IPS-NIHi11 (cell line): ENCODE data around the gene CCDC146.

ENCODE experiments used
- DNase-seq: peaks from one replicate; pipeline ENCODE4 v3.0.0; 2012; ENCODE audit warnings: mixed read lengths, low spot score

CCDC146 gene

DNA sequence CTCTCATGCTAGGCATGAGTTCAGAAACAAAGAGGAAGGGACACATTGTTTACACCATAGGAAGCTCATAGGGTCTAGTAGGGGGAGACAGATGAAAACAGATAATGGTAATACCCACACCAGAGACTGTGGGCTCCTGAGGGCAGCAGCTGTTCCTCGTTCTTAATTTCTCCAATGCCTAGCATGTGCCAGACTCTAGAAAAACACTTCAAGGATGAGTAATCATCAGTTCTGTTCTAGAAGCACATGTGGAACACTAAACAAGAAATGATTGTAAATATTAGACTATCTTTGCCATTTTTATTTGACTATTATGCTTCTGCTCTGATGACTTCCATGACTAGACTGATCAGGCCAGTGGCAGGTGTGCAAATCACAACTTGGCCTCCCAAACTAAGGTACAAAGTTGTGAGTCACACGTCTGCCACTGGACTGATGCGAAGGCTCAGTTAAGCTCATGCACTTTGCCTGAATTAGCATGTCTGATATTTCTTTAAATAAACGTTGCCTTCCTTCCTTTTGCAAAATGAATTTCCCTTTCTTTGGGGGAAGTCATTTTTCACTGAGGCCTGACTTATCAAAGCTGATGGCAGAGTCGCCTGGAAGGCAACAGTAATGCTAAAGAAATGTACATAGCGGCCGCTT, 166.4 kb downstream of the CCDC146 start:
- DNase-seq: no peak

DNA sequence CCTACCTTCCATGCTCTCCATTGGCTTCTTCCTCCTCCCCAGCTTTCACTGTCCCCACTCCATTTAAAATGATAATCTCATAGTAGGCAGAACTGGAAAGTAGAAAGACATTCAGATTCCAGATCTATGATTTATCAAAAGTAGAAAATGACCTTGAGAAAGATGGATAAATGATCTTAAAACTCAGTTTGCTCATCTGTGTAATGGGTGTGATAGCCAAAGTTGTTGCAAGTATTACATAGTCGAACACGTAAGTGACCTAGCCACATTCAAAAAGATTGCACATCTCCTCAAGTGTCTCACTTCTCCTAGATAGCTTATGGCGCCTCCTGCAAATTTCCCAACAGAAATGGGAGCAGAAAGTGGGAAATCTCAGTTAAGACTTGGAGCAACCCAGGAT, 167.0 kb downstream of the CCDC146 start:
- DNase-seq: no peak

DNA sequence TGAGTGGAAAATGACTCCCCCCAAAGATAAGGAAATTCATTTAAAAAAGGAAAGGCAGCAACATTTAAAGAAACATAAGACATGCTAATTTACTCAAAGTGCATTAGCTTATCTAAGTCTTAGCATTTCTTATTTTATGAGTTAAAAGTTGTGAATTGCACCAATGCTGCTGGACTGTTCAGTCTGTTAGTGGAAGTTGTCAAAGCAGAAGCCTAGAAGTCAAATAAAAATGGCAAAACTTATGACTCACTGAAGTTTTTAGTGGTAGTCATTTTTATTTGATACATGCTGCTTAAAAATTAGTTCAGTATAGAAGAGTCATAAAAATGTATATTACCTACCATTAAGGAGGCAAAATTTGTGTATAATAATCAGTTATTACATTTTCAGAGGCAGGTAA, 168.0 kb downstream of the CCDC146 start:
- no peak for DNase-seq

GRCh38 chr7:77293046-77293445, 170.6 kb downstream of the CCDC146 start:
- DNase-seq: no peak

GRCh38 chr7:77295549-77295948, 173.1 kb downstream of the CCDC146 start:
- no peak for DNase-seq

DNA sequence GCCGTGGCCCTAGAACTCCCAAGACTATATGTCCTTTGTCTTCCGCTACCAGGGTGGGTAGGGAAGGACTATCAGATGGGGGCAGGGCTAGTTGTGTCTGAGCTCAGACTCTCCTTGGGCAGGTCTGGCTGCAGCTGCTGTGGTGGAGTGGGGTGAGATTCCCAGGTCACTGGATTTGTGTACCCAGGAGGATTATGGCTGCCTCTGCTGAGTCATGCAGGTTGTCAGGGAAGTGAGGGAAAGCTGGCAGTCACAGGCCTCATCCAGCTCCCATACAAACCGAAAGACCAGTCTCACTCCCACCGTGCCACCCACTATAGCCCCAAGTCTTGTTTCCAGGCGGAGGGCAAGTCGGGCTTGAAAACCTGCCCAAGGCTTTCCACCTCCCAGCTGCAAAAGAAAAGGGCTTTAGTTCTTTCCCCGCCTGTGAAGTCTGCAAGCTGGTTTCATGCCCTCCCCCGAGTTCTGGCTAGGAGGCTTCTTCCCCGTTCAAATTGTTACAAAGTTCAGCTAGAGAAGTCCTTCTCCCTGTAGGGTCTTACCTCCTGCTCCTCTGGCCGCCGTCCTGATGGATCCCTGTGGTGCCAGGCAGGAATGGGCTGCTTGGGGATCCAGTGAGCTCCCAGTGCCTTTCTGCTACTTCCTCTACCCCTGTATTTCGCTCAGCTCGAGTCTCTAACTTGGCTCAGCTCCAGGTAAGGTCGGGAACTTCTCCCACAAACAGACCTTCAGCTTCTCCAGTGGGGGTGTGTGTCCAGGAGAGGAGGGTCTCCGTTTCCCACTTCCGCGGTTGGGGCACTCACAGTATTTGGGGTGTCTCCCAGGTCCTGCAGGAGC, 184.0 kb downstream of the CCDC146 start:
- no peak for DNase-seq

GRCh38 chr7:77308792-77309191, 186.4 kb downstream of the CCDC146 start:
- no peak for DNase-seq

DNA sequence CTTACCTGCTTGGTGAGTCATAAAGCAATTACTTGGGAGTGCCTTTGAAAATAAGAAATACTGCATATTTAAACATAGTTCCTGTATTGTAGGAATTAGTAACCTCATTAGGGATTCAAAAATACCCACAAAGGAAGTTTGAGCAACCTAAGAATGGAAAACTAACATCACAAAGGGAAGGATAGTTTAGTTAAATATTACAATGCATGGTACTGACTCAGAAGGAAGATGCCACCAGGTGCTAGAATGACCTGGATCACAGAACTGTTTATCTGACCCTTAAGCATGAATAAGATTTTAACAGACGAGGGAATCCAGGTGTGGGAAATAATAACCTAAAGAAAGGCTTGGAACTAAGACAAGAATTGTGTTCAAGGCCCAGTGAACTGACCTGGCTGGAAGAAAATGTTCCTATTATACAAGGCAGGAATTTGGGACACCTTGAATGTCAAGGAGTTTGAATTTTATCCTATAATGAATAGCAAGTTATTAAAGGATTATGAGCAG, 187.4 kb downstream of the CCDC146 start:
- no peak for DNase-seq

GRCh38 chr7:77310982-77311381, 188.6 kb downstream of the CCDC146 start:
- no peak for DNase-seq

GRCh38 chr7:77313085-77313484, 190.7 kb downstream of the CCDC146 start:
- DNase-seq: no peak

- no peak for DNase-seq
Observed at GRCh38 chr7:77313876-77314480, 191.6 kb downstream of the CCDC146 start.

- DNase-seq: no peak
Observed at GRCh38 chr7:77315182-77315591, 192.8 kb downstream of the CCDC146 start.

DNA sequence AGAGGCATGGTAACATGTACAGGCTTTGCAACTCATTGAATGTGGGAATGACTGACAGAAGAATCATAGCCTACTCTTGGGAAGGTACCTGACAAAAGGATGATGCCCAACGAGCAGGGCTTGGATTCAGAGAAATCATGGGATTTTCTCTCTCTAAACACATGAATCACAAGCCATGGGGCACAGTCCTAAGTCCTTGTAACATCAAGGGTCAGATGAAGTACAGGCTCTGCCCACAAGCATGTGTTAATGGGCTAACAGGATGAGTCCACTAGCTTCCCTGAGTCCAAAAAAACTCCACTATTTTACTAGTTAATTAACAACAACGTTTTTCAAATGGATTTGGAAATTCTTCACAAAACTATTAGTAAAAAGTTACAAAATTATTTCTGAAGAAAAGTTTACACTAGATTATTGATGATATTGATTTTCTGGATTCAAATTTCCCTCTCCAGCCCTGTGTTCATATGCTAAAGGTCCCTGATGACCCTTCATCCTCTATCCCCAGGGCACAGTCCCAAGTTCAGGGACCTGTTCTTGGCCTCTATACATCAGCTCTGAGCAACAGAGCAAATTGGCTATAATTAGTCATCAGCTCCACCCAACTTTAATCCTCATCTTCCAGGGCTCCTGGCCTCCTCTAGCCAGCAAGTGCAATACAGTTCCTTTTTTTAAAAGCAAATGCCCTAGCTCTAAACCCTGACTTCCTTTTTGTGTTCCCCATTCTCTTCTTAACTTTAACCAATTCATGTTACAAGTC, 194.0 kb downstream of the CCDC146 start:
- no peak for DNase-seq

GRCh38 chr7:77318019-77318418, 195.6 kb downstream of the CCDC146 start:
- no peak for DNase-seq

DNA sequence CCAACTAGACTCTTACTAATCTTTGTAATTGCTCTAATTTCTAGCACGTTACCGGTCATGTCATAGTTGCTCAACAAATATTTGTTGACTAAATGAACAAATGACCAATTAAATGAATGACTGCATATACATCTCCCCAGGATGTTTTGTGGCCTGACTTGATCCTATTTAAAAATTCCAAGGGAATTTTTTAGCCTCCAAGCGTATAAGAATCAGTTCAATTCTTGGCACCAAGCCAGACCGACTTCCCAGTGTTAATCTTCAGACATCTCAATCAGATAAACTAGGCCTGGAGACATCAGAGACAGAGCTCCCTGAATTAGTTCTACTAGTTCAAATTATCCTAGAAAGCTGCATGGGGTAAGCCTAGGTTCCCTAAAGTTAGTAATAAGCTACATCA, 197.7 kb downstream of the CCDC146 start:
- no peak for DNase-seq

GRCh38 chr7:77320714-77321113, 198.3 kb downstream of the CCDC146 start:
- DNase-seq: no peak

GRCh38 chr7:77321300-77321699, 198.9 kb downstream of the CCDC146 start:
- DNase-seq: no peak

DNA sequence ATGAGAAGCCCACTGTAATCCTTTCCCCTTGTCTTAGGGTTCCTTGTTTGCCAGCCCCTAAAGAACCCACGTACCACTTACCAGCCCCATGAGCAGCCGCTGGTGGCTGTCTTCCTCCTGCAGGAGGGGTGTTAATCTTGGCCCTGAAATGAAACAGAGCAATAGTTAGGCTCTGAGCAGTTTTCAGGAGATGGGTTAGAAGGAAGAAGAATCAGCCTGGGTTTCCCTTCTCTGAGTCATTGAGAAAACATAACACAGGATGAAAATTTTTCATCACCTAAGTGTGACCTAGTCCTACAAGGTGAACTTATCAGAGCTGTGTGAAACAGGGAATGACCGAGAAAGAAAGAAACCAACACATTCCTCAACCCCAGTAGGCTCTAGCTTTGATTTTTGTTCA, 203.7 kb downstream of the CCDC146 start:
- no peak for DNase-seq

DNA sequence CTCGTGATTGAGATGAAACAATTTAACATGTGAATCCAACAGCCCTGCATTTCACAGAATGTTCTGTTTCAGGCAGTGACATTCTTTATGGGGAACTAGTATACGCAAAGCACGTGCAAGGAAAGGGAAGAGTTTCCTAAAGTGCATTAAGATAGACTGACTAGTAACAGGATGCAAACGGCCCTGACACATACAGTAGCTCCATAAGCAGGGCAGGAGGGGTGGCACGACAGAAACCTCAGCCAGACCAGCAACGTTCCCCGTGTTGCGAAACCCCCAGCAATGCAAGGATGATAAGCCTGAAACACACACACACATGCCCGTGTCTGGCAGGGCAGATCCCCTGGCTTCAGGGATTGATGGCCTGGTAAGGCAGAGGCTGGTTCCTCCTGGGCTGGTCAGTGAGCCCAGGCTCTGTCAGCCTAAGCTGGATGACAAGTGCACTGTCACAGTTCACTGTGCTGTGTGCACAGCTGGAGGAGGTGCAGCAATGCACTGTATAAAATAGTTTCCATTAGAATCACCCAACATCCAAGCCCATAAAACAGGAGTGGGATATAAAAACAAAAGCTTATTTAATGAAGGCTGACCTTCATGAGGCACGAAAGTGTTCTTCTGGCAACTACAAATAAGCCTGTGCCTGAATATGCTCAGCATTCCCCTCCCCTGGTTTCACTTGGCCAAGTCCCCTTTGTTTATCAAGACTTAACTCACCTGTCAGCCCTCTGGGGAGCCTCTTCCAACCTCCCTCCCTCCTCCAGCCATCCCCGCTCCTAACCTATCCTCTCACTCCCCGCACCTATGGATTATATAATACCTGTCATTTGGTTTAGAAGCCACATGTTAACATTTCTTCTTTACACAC, 204.9 kb downstream of the CCDC146 start:
- DNase-seq: no peak

DNA sequence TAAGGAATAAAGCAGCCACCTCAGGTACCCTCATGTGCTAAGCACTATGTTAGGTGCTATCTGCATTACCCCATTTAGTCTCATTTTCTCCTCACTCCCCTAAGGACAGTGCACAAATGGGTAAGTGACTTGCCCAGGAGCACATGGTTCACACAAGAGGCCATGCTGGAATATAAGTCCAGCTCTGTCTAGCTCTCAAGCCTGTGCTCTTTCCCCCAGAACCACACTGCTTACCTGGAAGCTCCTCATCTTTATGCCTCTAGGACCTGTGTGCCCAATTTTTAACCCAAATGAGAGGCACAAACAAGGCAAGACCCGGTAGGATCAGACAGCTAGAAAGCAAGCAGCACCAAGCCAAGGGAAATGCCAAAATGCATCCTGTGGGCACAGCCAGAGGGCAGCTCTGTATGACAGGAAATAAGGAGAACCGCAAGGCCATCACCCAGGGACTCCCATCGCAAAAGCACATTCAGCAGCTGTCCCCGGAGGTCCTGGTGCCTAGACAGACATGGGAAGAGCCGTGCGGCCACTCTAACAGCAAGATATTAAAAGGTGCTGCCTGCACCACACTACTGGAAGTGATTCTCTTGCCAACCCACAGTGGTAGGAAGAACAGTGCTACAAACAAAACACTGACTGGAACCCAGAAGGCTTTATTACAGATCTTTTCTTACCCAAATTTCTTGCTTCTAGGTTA, 205.7 kb downstream of the CCDC146 start:
- no peak for DNase-seq

DNA sequence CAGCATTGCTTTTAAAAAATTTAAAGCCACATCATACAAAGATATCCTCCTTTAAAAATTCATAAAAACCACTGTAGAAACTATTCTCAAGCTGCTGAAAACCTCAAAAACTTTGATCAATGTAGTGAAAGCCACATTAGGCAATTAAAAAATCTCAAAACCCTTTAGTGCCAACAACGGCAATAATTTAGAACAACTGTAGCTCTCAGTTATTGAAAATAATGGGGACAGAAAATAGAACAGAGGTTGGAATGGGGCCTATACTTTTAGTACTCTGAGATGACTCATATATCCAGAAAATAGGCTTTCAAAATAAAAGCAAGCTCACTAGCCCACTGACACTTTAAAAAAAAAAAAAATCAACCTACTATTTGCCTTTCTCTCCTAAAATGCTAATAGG, 206.3 kb downstream of the CCDC146 start:
- DNase-seq: no peak
